Endodermal cell (in vitro differentiated cells): ENCODE data around the gene TCFL5. TPM values are rescaled to one million over a fixed set of nuclear protein-coding genes. Genes with fewer than 3 reads are reported as not detected.

Source experiments
- DNase-seq: peaks from one replicate; pipeline ENCODE4 v3.0.0-alpha.2; 2017
- H3K27ac ChIP-seq: 2 replicates; pipeline ENCODE4 v1.5.1; 2013; ENCODE audit warnings: mild to moderate bottlenecking, low read depth, low read length, moderate library complexity
- H3K27me3 ChIP-seq: 2 replicates; pipeline ENCODE4 v1.6.1; 2013; ENCODE audit warnings: mild to moderate bottlenecking, low read length, moderate library complexity; ENCODE audit not compliant: insufficient read depth, control insufficient read depth, poor library complexity, severe bottlenecking
- H3K36me3 ChIP-seq: 2 replicates; pipeline ENCODE4 v1.7.0; 2013; ENCODE audit warnings: mild to moderate bottlenecking, low read length, moderate library complexity; ENCODE audit not compliant: control insufficient read depth, insufficient read depth
- H3K4me1 ChIP-seq: one replicate; pipeline ENCODE4 v1.7.0; 2013; ENCODE audit warnings: low read length; ENCODE audit not compliant: control insufficient read depth, insufficient read depth
- H3K4me3 ChIP-seq: 2 replicates; pipeline ENCODE4 v1.5.1; 2013; ENCODE audit warnings: mild to moderate bottlenecking, low read length, moderate library complexity
- H3K9ac ChIP-seq: 2 replicates; pipeline ENCODE4 v1.6.1; 2013; ENCODE audit warnings: mild to moderate bottlenecking, low read length, moderate library complexity; ENCODE audit not compliant: poor library complexity, severe bottlenecking; ENCODE audit errors: extremely low read depth
- H3K9me3 ChIP-seq: 2 replicates; pipeline ENCODE4 v1.6.1; 2013; ENCODE audit warnings: mild to moderate bottlenecking, low read length, moderate library complexity; ENCODE audit not compliant: control insufficient read depth
- H3K27ac Mint-ChIP-seq: 2 replicates; pipeline ENCODE4 v1.8.0; 2020; ENCODE audit warnings: mixed read lengths
- H3K27me3 Mint-ChIP-seq: 2 replicates; pipeline ENCODE4 v1.8.0; 2021; ENCODE audit warnings: mild to moderate bottlenecking, mixed read lengths; ENCODE audit not compliant: insufficient read depth
- H3K36me3 Mint-ChIP-seq: 2 replicates; pipeline ENCODE4 v1.8.0; 2020; ENCODE audit warnings: low read depth, mixed read lengths
- H3K4me1 Mint-ChIP-seq: 2 replicates; pipeline ENCODE4 v1.8.0; 2020; ENCODE audit warnings: mixed read lengths
- H3K4me3 Mint-ChIP-seq: 2 replicates; pipeline ENCODE4 v1.8.0; 2020; ENCODE audit warnings: mild to moderate bottlenecking, moderate library complexity, mixed read lengths
- H3K9me3 Mint-ChIP-seq: 2 replicates; pipeline ENCODE4 v1.8.0; 2020; ENCODE audit warnings: mild to moderate bottlenecking, mixed read lengths
- CTCF ChIP-seq: fragments of 200-600 bp; sonication (generic); conservative IDR thresholded peaks from 2 replicates; pipeline ENCODE4 v1.5.0; 2021; ENCODE audit warnings: antibody characterized with exemption, mild to moderate bottlenecking
- WGBS, 2 experiments: methylation state at CpG; one replicate each; pipeline versions ENCODE4 v1.1.5 to v1.1.7; 2013; ENCODE audit warnings: missing lambda C conversion rate in 2 of 2, mixed read lengths in 1 of 2; ENCODE audit not compliant: insufficient coverage in 1 of 2, insufficient read length in 1 of 2; 5-methylcytosine and 5-hydroxymethylcytosine counted together
- total RNA-seq, 2 donors: library from RNA; stranded (reverse); fragmentation: NEBNext Ultra II Directional in 1 of 2; extraction: Animal tissue kit (Norgen Biotek cat#: 25700) in 1 of 2; gene quantifications; 2 replicates in 1 of 2; 3 replicates in 1 of 2; pipeline ENCODE4 v1.2.1, GENCODE V29; 2021

The TCFL5 gene
- total RNA-seq, 2 donors from 2014 or later: 15.8 to 17.4 TPM

DNA sequence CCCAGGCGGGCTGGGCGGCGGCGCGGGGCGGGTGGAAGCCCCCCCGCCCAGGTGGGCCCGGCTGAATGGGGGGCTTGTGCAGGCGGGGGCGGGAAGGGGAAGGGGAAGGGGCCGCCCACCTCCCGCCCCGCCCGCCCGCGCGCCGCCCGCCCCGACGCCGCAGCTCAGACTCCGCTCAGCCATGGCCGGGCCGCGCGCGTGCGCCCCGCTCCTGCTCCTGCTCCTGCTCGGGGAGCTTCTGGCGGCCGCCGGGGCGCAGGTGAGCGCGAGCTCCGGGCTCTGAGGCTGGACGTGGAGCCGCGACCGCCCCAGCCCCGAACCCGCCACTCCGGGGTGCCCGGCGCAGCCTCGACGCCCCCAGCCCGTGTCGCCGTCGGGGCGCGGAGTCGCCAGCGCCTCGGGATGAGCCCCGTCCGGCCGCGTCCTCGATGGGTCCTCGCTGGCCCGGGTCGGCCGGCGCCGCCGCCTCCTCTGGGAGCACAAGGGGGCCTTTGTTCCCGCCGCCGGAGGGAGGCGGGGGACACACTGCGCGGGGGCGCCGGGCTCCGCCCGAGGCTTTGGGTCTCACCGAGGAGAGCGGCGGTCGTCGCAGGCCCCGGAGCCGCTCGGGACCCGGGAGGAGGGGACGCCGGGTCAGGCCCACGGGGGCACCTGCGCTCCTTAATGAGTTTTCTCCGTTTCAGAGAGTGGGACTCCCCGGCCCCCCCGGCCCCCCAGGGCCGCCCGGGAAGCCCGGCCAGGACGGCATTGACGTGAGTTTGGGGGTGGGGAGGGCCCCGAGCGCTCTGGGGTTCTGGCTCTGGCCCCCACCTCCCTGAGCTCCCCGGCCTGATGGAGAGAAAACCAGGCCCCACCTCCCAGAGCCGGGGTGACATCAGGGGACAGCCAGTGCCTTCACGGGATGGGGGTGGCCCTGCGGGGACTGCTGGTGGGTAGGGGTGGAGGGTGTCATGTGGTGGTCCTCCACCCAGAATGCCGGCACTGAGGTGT is 44.4 kb downstream of the TCFL5 start, which contains the start of gene COL9A3:
Gene COL9A3, plus strand, starts transcription at position 167 of the 990 bp plus-strand sequence. Its CDS starts 15 bp downstream, at position 182.
- H3K36me3 ChIP-seq: no peaks in the 10 kb centered on the region
- TF ChIP-seq CTCF: no peak
- no peaks in the 10 kb centered on the region for H3K9me3 ChIP-seq
- peaks cover 1% of the 10 kb centered on the region for H3K36me3 Mint-ChIP-seq
- H3K27me3 Mint-ChIP-seq: peaks cover 15% of the 10 kb centered on the region
- WGBS, 2 experiments: 3 to 12% methylated on average over 21 to 108 of the region's 108 CpGs
- peak within 1 kb of the TSS; percentile 79 for H3K4me3 ChIP-seq
- no peaks in the 10 kb centered on the region for H3K4me1 ChIP-seq
- peak; percentile 73 for DNase-seq
- H3K27ac Mint-ChIP-seq: peak within 1 kb of the TSS; percentile 92
- H3K9me3 Mint-ChIP-seq: no peaks in the 10 kb centered on the region
- peaks cover 14% of the 10 kb centered on the region for H3K4me1 Mint-ChIP-seq
- H3K4me3 Mint-ChIP-seq: peak within 1 kb of the TSS; percentile 54
- H3K27ac ChIP-seq: no peak within 1 kb of the TSS
- H3K9ac ChIP-seq: peak within 1 kb of the TSS; percentile 80
- no peaks in the 10 kb centered on the region for H3K27me3 ChIP-seq

DNA sequence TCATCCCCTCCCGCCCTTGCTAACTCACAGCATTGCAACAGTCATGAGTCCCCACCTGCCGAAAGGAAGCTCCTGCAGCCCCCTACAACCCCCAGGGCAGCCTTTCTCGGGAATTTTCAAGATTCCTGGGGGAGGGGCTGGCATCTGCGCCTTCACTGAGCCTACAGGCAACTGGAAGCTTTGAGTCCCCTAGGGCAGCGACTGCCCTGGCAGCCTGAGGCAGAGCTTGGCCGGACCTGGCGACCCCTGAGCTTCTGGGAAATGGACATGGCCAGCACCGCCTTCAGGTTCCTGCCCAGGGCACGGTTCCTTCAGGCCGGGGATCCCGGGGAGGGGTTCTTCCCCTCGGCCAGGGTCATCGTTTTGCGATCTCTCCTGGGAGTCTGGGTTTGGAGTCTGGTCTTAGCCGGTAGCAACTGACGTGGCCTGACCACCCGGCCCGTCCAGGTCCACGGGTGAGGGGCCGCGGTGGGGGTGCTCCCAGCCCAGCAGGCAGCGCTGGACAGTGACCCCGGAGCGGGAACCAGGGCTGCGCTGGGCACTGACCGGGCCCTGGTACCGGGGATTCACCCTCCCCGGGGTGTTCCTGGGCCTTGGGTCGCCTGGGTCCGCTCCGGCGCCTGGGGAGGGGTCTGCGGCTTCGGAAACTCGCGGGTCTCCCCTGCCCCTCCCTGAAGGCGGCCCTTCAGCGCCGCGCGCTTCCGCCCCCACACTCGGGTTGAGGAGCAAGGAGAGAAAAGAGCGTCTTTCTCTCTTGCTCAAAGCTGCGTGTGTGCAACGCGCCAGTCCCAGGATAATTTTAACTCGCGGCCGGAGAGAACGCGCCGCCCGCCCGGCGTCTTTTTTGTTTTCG is 45.4 kb downstream of the TCFL5 start:
- Mint-ChIP-seq H3K27ac (peak overlapping the region; percentile 92), H3K9me3 (no peaks in the 10 kb centered on the region), H3K36me3 (peaks cover 4% of the 10 kb centered on the region), H3K4me1 (peaks cover 14% of the 10 kb centered on the region), H3K27me3 (peaks cover 15% of the 10 kb centered on the region), H3K4me3 (peak overlapping the region; percentile 54)
- peak overlapping the region; percentile 79 for H3K4me3 ChIP-seq
- H3K9me3 ChIP-seq: no peaks in the 10 kb centered on the region
- no peak for TF ChIP-seq CTCF
- H3K27me3 ChIP-seq: no peaks in the 10 kb centered on the region
- H3K36me3 ChIP-seq: peaks cover 4% of the 10 kb centered on the region
- no peaks in the 10 kb centered on the region for H3K4me1 ChIP-seq
- 1 to 3% methylated on average over 32 to 57 of the region's 57 CpGs for WGBS, 2 experiments
- H3K27ac ChIP-seq: no peak overlapping the region
- H3K9ac ChIP-seq: peak overlapping the region; percentile 80
- DNase-seq: peak; percentile 94
